K562 (cell line): ENCODE measurements around the gene ITPR1. TPM values are rescaled to one million over a fixed set of nuclear protein-coding genes. Genes with fewer than 3 reads are reported as not detected.

ENCODE experiments used
- ATAC-seq: fragments of 200-7000 bp; cut with Tn5 transposase; 3 replicates; pipeline ENCODE4 v1.9.1; 2020; ENCODE audit warnings: moderate library complexity
- BruUV-seq: library from RNA; stranded (reverse); fragments of 400-500 nt; replicated peaks from 2 replicates; lab custom pipeline; 2021; lab: Mats Ljungman, UMichigan
- CTCF ChIA-PET: fragments of 300-600 bp; formaldehyde crosslinking; extraction: SDS; loops from one replicate; lab custom pipeline; 2021; ENCODE audit warnings: low intra/inter-chr PET ratio; lab: Yijun Ruan, JAX
- POLR2A ChIA-PET: fragments of 300-600, 350-650 bp; sonication (Branson Sonifier 250); formaldehyde crosslinking; extraction: SDS; loops from one replicate; lab custom pipeline; 2021; ENCODE audit warnings: antibody characterized with exemption, inconsistent platforms; lab: Yijun Ruan, JAX
- DNase-seq, 4 experiments: peaks; one replicate each; pipeline versions ENCODE4 v3.0.0 to v3.0.0-alpha.2; 2011 to 2018; ENCODE audit warnings: low spot score in 3 of 4, mixed read lengths in 3 of 4; ENCODE audit errors: extremely low read depth in 1 of 4
- FAIRE-seq: peaks from 2 replicates; lab custom pipeline; 2011; peaks lifted over from hg19 to GRCh38; lab: Jason Lieb, UNC
- H2AFZ ChIP-seq: 2 replicates; pipeline ENCODE4 v1.6.0; 2011; ENCODE audit warnings: low read depth, low read length, control low read depth, inconsistent platforms
- H3K27ac ChIP-seq: fragments of 200-600 bp; 3 replicates; pipeline ENCODE4 v1.8.0; 2011; ENCODE audit warnings: low read depth, mild to moderate bottlenecking, control low read depth, inconsistent platforms, low read length, moderate library complexity, mixed read lengths; ENCODE audit errors: extremely low read depth
- H3K27me3 ChIP-seq, 2 experiments: fragments of 300-600 bp in 1 of 2; 2 replicates in 1 of 2; 3 replicates in 1 of 2; pipeline versions ENCODE4 v1.6.0 to v1.8.0; 2011; ENCODE audit warnings: inconsistent platforms in 2 of 2, low read length in 2 of 2, mild to moderate bottlenecking in 1 of 2, mixed read lengths in 1 of 2, moderate library complexity in 1 of 2; ENCODE audit not compliant: control insufficient read depth in 2 of 2, insufficient read depth in 2 of 2
- H3K36me3 ChIP-seq: fragments of 300-600 bp; 3 replicates; pipeline ENCODE4 v1.8.0; 2011; ENCODE audit warnings: mild to moderate bottlenecking, low read length, inconsistent platforms; ENCODE audit not compliant: control insufficient read depth, insufficient read depth
- H3K4me1 ChIP-seq, 2 experiments: fragments of 200-600 bp in 1 of 2; replicated peaks in 1 of 2; 2 replicates in 1 of 2; 3 replicates in 1 of 2; pipeline versions ENCODE4 v1.5.1 to v1.8.0; 2011; ENCODE audit warnings: inconsistent platforms in 2 of 2, low read length in 2 of 2, mild to moderate bottlenecking in 1 of 2, mixed read lengths in 1 of 2, moderate library complexity in 1 of 2; ENCODE audit not compliant: control insufficient read depth in 2 of 2, insufficient read depth in 2 of 2
- H3K4me2 ChIP-seq: 2 replicates; pipeline ENCODE4 v1.6.1; 2011; ENCODE audit warnings: low read length, control low read depth, inconsistent platforms, mixed read lengths; ENCODE audit not compliant: insufficient read depth
- H3K4me3 ChIP-seq: fragments of 200-600 bp; sonication (generic), shearing (Covaris generic); 2 replicates; pipeline ENCODE4 v1.5.1; 2016; ENCODE audit warnings: control low read depth, inconsistent platforms
- H3K79me2 ChIP-seq: fragments of 200-600 bp; 3 replicates; pipeline ENCODE4 v1.8.0; 2011; ENCODE audit warnings: low read length, inconsistent platforms; ENCODE audit not compliant: control insufficient read depth, insufficient read depth
- H3K9ac ChIP-seq, 2 experiments: 2 replicates each; pipeline versions ENCODE4 v1.6.0 to v1.6.1; 2011; ENCODE audit warnings: low read depth in 2 of 2, low read length in 2 of 2, control low read depth in 1 of 2, inconsistent platforms in 1 of 2, mild to moderate bottlenecking in 1 of 2, mixed read lengths in 1 of 2; ENCODE audit not compliant: insufficient read depth in 1 of 2
- H3K9me1 ChIP-seq: one replicate; pipeline ENCODE4 v1.6.0; 2011; ENCODE audit warnings: inconsistent platforms, mild to moderate bottlenecking, low read length, moderate library complexity; ENCODE audit not compliant: control insufficient read depth, insufficient read depth
- H3K9me3 ChIP-seq: replicated peaks from 2 replicates; pipeline ENCODE4 v1.5.1; 2011; ENCODE audit warnings: low read depth, low read length, inconsistent platforms; ENCODE audit not compliant: control insufficient read depth, insufficient read depth
- H4K20me1 ChIP-seq: replicated peaks from 2 replicates; pipeline ENCODE4 v1.6.1; 2011; ENCODE audit warnings: low read length, inconsistent platforms, mixed read lengths; ENCODE audit not compliant: control insufficient read depth, insufficient read depth
- ATF1 ChIP-seq, 2 experiments: fragments of 450-650 bp in 1 of 2; IDR thresholded peaks; 2 replicates each; pipeline ENCODE4 v1.6.1; 2016; ENCODE audit warnings: missing compliant biosample characterization in 1 of 2, missing genetic modification characterization in 1 of 2
- E2F6 ChIP-seq, 2 experiments: IDR thresholded peaks; 2 replicates each; pipeline ENCODE4 v1.6.1; 2011; ENCODE audit warnings: borderline replicate concordance in 1 of 2, control low read depth in 1 of 2, low read depth in 1 of 2, low read length in 1 of 2, mild to moderate bottlenecking in 1 of 2, mixed read lengths in 1 of 2, moderate library complexity in 1 of 2; ENCODE audit not compliant: insufficient read depth in 1 of 2, insufficient read length in 1 of 2, poor library complexity in 1 of 2, severe bottlenecking in 1 of 2; ENCODE audit errors: extremely low read depth in 1 of 2
- PKNOX1 ChIP-seq: fragments of 450-650 bp; IDR thresholded peaks from 2 replicates; pipeline ENCODE4 v1.6.1; 2016
- WGBS: fragments of 100-300 bp; shearing (Covaris generic); methylation state at CpG from one replicate; pipeline ENCODE4 v1.1.6; 2016; ENCODE audit warnings: low coverage, mixed read lengths; ENCODE audit not compliant: insufficient coverage; ENCODE audit errors: missing lambda C conversion rate; 5-methylcytosine and 5-hydroxymethylcytosine counted together
- in situ Hi-C: fragments of 300-500 bp; cut with MboI; formaldehyde crosslinking; loops from 4 replicates; pipeline ENCODE4 v1.15.0; 2018; ENCODE audit warnings: inconsistent platforms, mixed read lengths
- intact Hi-C: fragments of 100-400 bp; cut with micrococcal nuclease; formaldehyde crosslinking; loops from 2 replicates; pipeline ENCODE4 v1.14.2; 2022
- polyA plus RNA-seq, 8 experiments: library from polyadenylated mRNA; depleted of rRNA in 4 of 8; stranded (reverse) in 5 of 8; unstranded in 3 of 8; fragments of >200 nt; fragmentation: Nextera tagmentation in 2 of 8; fragmentation: Illumina TruSeq in 1 of 8; extraction: Ambion mirVana in 2 of 8; extraction: Trizol in 1 of 8; gene quantifications; 2 replicates each; pipeline versions ENCODE4 v1.2.1 to v1.2.3, GENCODE V29; 2011 to 2014; ENCODE audit warnings: inconsistent platforms in 1 of 8, missing spikeins in 1 of 8
- total RNA-seq, 7 experiments: library from RNA; depleted of rRNA in 6 of 7; stranded (reverse); fragments of >200 nt in 6 of 7; fragmentation: Illumina TruSeq in 2 of 7; extraction: Trizol in 2 of 7; gene quantifications; 2 replicates each; pipeline versions ENCODE4 v1.2.1 to v1.2.3, GENCODE V29; 2011 to 2021; ENCODE audit warnings: low replicate concordance in 1 of 7

The ITPR1 gene
- total and polyA plus RNA-seq, 9 of the 15 experiments (the other 6 are each of a cell fraction or from before 2014, with no cell fraction given): 22.4 to 40.0 (median 27.4) TPM

- no peak for DNase-seq
- H4K20me1 ChIP-seq: no peaks in the 10 kb centered on the region
- no TSS peak for BruUV-seq
- peaks cover 42 to 76% of the 10 kb centered on the region in 2 experiments for H3K4me1 ChIP-seq
- WGBS: 82% methylated on average over 4 of the region's 4 CpGs
- H3K79me2 ChIP-seq: no peaks in the 10 kb centered on the region
- ChIA-PET CTCF (no interaction called here), POLR2A (interaction anchor here (1.0 to 1.5 kb wide), 2 partner anchors 71 to 195 kb away, joined by 4 to 5 read pairs; no protein-coding TSS in a partner anchor)
- no peak overlapping the region for H3K4me2 ChIP-seq
- no peak for TF ChIP-seq PKNOX1
- no peak for TF ChIP-seq E2F6 (IDR thresholded peaks at IDR 0.05; ENCODE audit: borderline replicate concordance in 1 of 2, extremely low read depth in 1 of 2, insufficient read depth in 1 of 2, insufficient read length in 1 of 2, low read depth in 1 of 2, low read length in 1 of 2, poor library complexity in 1 of 2, severe bottlenecking in 1 of 2)
- TF ChIP-seq ATF1 (CRISPR knock-in tag; IDR thresholded peaks at IDR 0.05): no peak
- TF ChIP-seq ATF1 (tag; IDR thresholded peaks at IDR 0.05): 0 out of 2 replicates have a peak, but pooled peaks have one; percentile 14
- H3K9me3 ChIP-seq: no peaks in the 10 kb centered on the region
- no peak overlapping the region; the same call in 1 of the 2 replicates for H2AFZ ChIP-seq
- H3K9ac ChIP-seq: no peak overlapping the region
- ATAC-seq: no peak
- H3K9me1 ChIP-seq: no peaks in the 10 kb centered on the region
- H3K27me3 ChIP-seq: no peaks in the 10 kb centered on the region
- intact Hi-C loops (loop anchor here (5.0 kb wide), 1 partner anchor 159 kb away; no protein-coding TSS in a partner anchor), in situ Hi-C loops (no loop called here)
- no peak for FAIRE-seq
- 0 out of 3 replicates have a peak overlapping the region, but pooled peaks have one; percentile 89 for H3K27ac ChIP-seq
- H3K36me3 ChIP-seq: no peaks in the 10 kb centered on the region; the same call in 1 of the 3 replicates
- no peak overlapping the region for H3K4me3 ChIP-seq
Observed at GRCh38 chr3:4743371-4743770, 250.2 kb downstream of the ITPR1 start.
